GM19468 (cell line): ENCODE results near the gene TNNT1.
"Not testable (repeated sequence)": the region's sequence is repeated elsewhere in the genome, so short reads cannot be mapped to it uniquely, and the experiment has no call there.

Experiments
- ATAC-seq: cut with Tn5 transposase; IDR thresholded peaks from one replicate; pipeline ENCODE4 v1.9.1; 2021; ENCODE audit warnings: mild to moderate bottlenecking, moderate library complexity, moderate number of reproducible peaks; ENCODE audit not compliant: unreplicated experiment; ENCODE audit errors: extremely low read depth

The TNNT1 gene

GRCh38 chr19:55113570-55114039 lies 35.4 kb downstream of the TNNT1 start:
- ATAC-seq: no peak

GRCh38 chr19:55112777-55113569 lies 36.0 kb downstream of the TNNT1 start:
- no peak for ATAC-seq

GRCh38 chr19:55112246-55112776 lies 36.7 kb downstream of the TNNT1 start:
- ATAC-seq: no peak

GRCh38 chr19:55111238-55111831 lies 37.7 kb downstream of the TNNT1 start:
- no peak for ATAC-seq

GRCh38 chr19:55109527-55110291 lies 39.3 kb downstream of the TNNT1 start:
- no peak for ATAC-seq

- not testable (repeated sequence) for ATAC-seq
Measured at GRCh38 chr19:55107252-55107651, 41.8 kb downstream of the TNNT1 start.

- no peak for ATAC-seq
Measured at GRCh38 chr19:55106591-55106990, 42.4 kb downstream of the TNNT1 start.

- ATAC-seq: no peak
Measured at GRCh38 chr19:55105237-55105636, 43.8 kb downstream of the TNNT1 start.

GRCh38 chr19:55103190-55103589 lies 45.8 kb downstream of the TNNT1 start:
- ATAC-seq: no peak

GRCh38 chr19:55101261-55101660 lies 47.7 kb downstream of the TNNT1 start:
- no peak for ATAC-seq

GRCh38 chr19:55099557-55100506 lies 49.2 kb downstream of the TNNT1 start:
- ATAC-seq: no peak

GRCh38 chr19:55098716-55099556 lies 50.1 kb downstream of the TNNT1 start:
- no peak for ATAC-seq

- no peak for ATAC-seq
Measured at GRCh38 chr19:55097864-55098715, 50.9 kb downstream of the TNNT1 start.

GRCh38 chr19:55096061-55096701 lies 52.8 kb downstream of the TNNT1 start:
- no peak for ATAC-seq

- ATAC-seq: no peak
Measured at GRCh38 chr19:55095260-55096060, 53.5 kb downstream of the TNNT1 start.

GRCh38 chr19:55094456-55095259 lies 54.3 kb downstream of the TNNT1 start:
- ATAC-seq: no peak
